SK-N-SH (cell line): ENCODE results near the gene NALF2.

Experiments used
- EZH2phosphoT487 ChIP-seq: fragments of 200-600 bp; sonication (generic); IDR thresholded peaks from 2 replicates; pipeline ENCODE4 v1.6.1; 2017; ENCODE audit warnings: low read depth, mixed run types, mild to moderate bottlenecking, antibody characterized with exemption, moderate library complexity, borderline replicate concordance
- TCF12 ChIP-seq: IDR thresholded peaks from 2 replicates; pipeline ENCODE4 v1.4.0; 2012

DNA sequence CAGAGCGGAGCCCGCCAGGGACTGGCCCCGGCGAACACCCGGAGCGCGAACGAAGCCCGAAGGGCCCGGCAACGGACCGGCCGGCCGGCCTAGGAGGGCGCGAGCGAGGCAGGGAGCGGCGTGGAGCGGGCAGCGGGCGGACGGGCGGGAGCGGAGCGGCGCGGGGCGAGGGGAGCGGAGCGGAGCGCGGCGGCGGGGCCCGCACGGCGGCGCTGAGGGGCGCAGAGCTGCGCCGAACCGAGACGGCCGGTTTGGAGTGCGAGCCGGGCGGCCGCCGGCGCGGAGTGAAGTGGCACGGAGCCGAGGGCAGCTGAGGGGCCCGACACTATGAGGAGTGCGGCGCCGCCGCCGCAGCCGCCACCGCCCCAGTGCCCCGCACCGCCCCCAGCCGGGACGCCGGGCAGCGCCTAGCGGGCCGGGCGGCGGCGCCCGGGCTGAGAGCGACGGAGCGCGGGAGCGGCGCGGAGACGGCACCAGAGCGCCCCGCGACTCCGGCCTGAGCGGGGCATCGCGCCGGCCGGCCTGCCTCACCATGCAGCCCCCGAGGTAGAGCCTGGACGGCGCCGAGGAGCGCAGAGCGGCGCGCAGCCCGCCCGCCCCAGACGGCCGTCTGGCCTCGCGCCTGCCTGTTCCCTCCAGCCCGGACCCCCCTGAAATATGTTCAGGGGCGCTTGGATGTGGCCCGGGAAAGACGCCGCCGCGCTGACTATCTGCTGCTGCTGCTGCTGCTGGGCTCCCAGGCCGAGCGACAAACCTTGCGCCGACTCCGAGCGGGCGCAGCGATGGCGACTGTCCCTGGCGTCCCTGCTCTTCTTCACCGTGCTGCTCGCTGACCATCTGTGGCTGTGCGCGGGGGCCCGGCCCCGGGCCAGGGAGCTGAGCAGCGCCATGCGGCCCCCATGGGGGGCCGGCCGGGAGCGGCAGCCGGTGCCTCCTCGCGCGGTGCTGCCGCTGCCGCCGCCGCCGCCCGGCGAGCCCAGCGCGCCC is 793 bp downstream of the NALF2 start:
- TF ChIP-seq EZH2phosphoT487 (no peak), TCF12 (no peak)
